Measurements from ENCODE around the gene HOXA5.

Gene HOXA5

GRCh38 chr7:27123477-27124053 is 19.9 kb downstream of the HOXA5 start:
- DNase-seq (ENCODE audit: low spot score) = no peak
- TF ChIP-seq, protein P1, sequence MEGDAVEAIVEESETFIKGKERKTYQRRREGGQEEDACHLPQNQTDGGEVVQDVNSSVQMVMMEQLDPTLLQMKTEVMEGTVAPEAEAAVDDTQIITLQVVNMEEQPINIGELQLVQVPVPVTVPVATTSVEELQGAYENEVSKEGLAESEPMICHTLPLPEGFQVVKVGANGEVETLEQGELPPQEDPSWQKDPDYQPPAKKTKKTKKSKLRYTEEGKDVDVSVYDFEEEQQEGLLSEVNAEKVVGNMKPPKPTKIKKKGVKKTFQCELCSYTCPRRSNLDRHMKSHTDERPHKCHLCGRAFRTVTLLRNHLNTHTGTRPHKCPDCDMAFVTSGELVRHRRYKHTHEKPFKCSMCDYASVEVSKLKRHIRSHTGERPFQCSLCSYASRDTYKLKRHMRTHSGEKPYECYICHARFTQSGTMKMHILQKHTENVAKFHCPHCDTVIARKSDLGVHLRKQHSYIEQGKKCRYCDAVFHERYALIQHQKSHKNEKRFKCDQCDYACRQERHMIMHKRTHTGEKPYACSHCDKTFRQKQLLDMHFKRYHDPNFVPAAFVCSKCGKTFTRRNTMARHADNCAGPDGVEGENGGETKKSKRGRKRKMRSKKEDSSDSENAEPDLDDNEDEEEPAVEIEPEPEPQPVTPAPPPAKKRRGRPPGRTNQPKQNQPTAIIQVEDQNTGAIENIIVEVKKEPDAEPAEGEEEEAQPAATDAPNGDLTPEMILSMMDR (IDR thresholded peaks at IDR 0.05; ENCODE audit: extremely low read depth, missing control alignments) = no peak

DNA sequence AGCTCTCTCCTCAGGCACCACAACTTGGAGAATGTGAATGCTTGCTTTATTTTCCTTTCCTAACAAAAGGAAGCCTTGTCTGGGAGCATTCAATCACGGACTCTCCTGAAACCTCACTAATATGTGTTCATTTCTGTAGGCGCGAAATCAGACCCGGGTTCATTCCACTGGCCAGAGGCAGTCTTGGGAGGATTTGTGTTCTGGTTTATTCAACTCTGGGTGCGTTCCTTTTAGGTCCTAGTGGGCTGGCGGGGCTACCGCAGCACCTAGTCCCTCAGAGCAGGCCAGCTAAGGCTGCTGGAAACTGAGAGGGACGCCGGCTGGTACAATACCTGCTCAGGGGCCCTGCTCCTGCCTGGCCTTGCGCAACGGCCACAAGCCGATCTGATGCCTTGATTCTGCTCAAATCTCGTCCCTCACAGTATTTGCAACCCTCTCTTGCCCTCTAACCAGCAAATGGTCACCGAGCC is 20.4 kb downstream of the HOXA5 start:
- no peak for DNase-seq (ENCODE audit: low spot score)
- TF ChIP-seq, protein P1 (IDR thresholded peaks at IDR 0.05; ENCODE audit: extremely low read depth, missing control alignments) = no peak

GRCh38 chr7:27122077-27122910 is 21.2 kb downstream of the HOXA5 start:
- TF ChIP-seq, protein P1 (IDR thresholded peaks at IDR 0.05; ENCODE audit: extremely low read depth, missing control alignments) = no peak
- no peak for DNase-seq (ENCODE audit: low spot score)

DNA sequence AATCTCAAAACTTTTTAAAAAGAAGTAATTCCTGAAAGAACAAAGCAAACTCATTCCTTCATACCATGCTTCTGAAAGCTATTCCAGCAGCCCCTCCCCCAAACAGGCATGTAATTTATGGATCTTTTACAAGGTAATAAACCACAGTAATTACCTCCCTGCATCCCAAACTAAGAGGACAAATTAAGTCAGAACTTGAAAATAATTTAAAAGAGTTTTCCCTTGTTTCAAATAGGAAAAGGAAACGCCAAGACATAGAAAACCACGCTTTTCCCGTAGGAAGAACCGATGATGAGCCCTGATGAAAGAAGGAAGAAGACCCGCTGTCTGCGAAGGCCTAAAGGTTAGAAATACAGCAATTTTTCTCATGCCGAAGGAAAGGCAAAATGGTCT is 21.8 kb downstream of the HOXA5 start:
- DNase-seq (ENCODE audit: low spot score) = no peak

DNA sequence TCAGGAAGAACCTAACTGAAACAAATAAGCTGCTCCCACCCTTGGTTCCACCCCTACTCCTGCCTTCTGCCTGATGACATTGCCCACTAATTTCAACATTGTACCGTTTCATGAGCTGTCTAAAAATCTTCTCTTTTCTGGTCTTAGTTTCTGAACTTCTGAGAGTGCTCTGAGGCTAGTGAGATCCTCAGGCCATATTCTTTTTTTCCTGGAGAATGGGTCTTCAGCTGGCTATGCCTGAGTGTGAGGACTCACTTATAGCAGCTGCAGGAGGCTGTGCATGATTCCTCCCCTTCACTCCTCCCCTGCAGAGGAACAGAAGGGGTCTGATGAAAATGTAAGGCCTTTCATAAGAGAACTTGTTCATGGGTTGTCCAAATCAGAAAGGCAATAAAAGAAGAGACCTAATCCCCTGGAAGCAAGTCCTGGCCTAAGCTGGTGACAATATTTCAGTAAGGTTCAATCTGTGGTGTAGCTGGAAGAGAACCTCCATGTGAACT is 24.0 kb downstream of the HOXA5 start:
- DNase-seq (ENCODE audit: low spot score) = no peak
- TF ChIP-seq, protein P1 (IDR thresholded peaks at IDR 0.05; ENCODE audit: extremely low read depth, missing control alignments) = no peak

More for the DNA sequence above, 21.8 kb downstream of the HOXA5 start:
- TF ChIP-seq, protein P1 (IDR thresholded peaks at IDR 0.05; ENCODE audit: extremely low read depth, missing control alignments) = no peak

DNA sequence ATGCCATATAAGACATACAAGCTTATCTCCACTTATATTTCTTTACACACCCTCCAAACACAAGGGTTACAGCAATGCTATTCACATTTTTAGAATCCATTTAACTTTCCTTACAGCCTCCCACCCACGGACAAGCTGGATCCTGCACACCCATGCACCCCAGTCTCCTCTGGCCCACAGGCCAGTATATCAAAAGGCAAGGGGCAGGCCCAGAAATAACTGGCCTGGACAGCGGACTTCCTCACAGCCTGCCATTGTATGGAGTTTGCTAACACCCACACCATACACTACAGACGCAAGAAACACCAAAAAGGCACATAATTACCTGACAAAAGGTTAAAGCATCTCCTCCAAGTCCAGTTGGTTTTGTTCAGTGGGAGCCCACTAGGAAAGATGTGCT is 24.9 kb downstream of the HOXA5 start:
- no peak for DNase-seq (ENCODE audit: low spot score)
- TF ChIP-seq, protein P1 (IDR thresholded peaks at IDR 0.05; ENCODE audit: extremely low read depth, missing control alignments) = no peak

GRCh38 chr7:27117887-27118491 is 25.5 kb downstream of the HOXA5 start:
- TF ChIP-seq, protein P1 (IDR thresholded peaks at IDR 0.05; ENCODE audit: extremely low read depth, missing control alignments) = no peak
- DNase-seq (ENCODE audit: low spot score) = no peak
